ENCODE results near the gene NR3C2. TPM values are rescaled to one million over a fixed set of nuclear protein-coding genes. Genes with fewer than 3 reads are reported as not detected.

The NR3C2 gene
- total and polyA plus RNA-seq, 12 donors, result 2.2 to 28.6 (median 23.3) TPM

DNA sequence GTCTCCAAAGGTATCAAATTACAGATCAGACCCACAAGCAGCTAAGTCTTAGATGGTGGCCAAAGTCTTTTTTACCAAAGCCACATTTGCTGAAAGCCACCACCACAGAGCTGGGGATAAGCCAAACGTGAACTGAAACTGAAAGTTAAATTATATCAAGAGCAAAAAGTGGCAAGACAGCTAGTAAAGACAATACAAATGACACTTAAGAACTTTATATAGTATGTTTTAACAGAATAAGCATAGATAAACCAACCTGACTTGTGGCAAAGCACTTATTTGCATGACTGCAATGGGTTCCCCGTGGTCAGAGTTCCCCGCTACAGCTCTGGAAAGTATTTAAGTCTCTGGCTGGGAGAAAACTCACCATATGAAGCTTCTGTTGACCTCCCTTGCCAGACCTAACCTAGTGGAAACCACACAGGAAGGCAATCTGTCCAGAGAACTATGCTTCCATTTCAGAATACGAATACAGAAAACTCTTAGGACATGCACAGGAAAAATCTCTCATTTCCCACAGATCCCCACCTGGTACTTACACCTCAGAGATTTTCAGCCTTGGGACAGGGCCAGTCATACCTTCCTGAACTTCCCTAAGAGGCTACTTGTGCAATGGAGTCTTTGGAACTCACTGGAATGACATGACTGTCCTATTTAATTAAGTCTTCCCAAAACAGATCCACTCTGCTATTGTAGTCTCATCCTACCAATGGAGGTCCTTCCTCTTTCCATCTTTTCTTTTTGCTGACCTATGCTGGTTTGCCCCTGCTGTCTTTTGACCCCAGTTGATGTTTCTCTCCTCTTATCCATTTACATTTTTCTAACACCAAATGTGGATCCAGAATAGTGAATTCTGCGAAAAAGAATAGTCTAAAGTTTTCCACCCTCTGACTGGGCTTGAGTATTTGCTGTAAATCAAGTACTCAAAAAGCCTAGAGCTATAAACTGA, 225.1 kb downstream of the NR3C2 start:
- ATAC-seq, result peak in 4 of 8 donors; percentile 24 to 36 (median 29)
- 48 to 64% methylated on average over 5 of the region's 5 CpGs for WGBS, 2 donors
- intact Hi-C loops (cut with DNase I), result loop anchor here in 3 of 10 donors (10.0 kb wide), 1 partner anchor 228 kb away; the partner anchor contains the start of gene NR3C2 (in 3 of the 3)

DNA sequence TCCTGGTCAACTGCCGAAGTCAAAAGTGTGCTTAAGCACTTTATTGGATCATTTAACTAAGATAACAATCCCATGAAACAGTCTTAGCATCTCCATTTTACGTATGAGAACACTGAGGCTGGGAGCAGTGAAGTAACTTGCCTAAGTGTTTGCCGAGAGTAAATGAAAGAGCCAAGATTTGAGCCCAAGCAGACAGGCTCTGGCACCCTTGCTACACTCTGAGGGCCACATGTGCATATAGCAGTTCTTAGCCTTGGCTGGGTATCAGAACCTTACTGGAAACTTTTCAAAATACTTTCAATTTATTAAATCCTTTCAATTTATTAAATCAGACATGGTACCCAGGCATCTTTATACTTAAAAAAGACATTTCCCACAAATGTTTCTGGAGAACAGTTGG, 225.9 kb downstream of the NR3C2 start:
- H3K4me1 ChIP-seq, result peaks cover 2 to 54% (median 27%) of the 10 kb centered on the region in 9 donors

More for the DNA sequence above, 225.1 kb downstream of the NR3C2 start:
- no peak for DNase-seq
- TF ChIP-seq, protein P1, sequence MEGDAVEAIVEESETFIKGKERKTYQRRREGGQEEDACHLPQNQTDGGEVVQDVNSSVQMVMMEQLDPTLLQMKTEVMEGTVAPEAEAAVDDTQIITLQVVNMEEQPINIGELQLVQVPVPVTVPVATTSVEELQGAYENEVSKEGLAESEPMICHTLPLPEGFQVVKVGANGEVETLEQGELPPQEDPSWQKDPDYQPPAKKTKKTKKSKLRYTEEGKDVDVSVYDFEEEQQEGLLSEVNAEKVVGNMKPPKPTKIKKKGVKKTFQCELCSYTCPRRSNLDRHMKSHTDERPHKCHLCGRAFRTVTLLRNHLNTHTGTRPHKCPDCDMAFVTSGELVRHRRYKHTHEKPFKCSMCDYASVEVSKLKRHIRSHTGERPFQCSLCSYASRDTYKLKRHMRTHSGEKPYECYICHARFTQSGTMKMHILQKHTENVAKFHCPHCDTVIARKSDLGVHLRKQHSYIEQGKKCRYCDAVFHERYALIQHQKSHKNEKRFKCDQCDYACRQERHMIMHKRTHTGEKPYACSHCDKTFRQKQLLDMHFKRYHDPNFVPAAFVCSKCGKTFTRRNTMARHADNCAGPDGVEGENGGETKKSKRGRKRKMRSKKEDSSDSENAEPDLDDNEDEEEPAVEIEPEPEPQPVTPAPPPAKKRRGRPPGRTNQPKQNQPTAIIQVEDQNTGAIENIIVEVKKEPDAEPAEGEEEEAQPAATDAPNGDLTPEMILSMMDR (IDR thresholded peaks at IDR 0.05), result no peak
- H3K9me3 ChIP-seq, result no peaks in the 10 kb centered on the region
- H3K36me3 ChIP-seq, result no peaks in the 10 kb centered on the region
- H3K27me3 ChIP-seq, result no peaks in the 10 kb centered on the region
- peak overlapping the region in 7 of 10 donors; percentile 20 to 61 (median 58) for H3K27ac ChIP-seq
- peaks cover 0 to 47% (median 27%) of the 10 kb centered on the region in 9 donors for H3K4me1 ChIP-seq
- peak overlapping the region in 8 of 10 donors; percentile 12 to 44 (median 34) for H3K4me3 ChIP-seq

DNA sequence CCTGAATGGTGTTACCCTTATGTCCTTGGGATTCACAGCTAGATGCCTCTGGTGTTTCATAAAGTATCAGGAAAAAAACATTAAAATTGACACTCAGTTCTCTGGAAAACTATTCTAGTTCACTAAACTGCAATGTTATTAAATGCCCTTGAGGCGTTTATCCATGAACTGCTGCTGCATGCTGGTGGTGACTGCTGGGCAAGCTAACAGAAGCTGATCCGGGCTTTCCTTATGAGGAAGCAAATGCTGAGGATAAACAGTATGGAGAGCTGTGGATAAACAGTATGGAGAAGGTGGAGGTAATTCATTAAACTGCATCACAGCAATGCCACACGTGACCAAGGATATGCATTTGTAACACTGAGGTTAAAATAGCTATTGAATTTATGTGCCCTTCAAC, 227.0 kb downstream of the NR3C2 start:
- H3K4me1 ChIP-seq, result peaks cover 8 to 61% (median 33%) of the 10 kb centered on the region in 9 donors
- ATAC-seq (peak in 7 of 8 donors; percentile 40 to 78 (median 51)), DNase-seq (no peak)
- no peaks in the 10 kb centered on the region for H3K9me3 ChIP-seq
- H3K27ac ChIP-seq, result peak overlapping the region in 8 of 10 donors; percentile 27 to 77 (median 69)
- no peaks in the 10 kb centered on the region for H3K36me3 ChIP-seq
- TF ChIP-seq, protein P1 (IDR thresholded peaks at IDR 0.05), result peak in 3 of 9 donors; percentile 21 to 24 (median 24)
- intact Hi-C loops (cut with DNase I), result loop anchor here in 3 of 10 donors (10.0 kb wide), 1 partner anchor 230 kb away; the partner anchor contains the start of gene NR3C2 (in 3 of the 3)
- WGBS, 2 donors, result 34 to 47% methylated on average over 3 of the region's 3 CpGs
- H3K4me3 ChIP-seq, result peak overlapping the region in 1 of 10 donors; percentile 10
- no peaks in the 10 kb centered on the region for H3K27me3 ChIP-seq

More for the DNA sequence above, 225.9 kb downstream of the NR3C2 start:
- Histone ChIP-seq H3K27me3 (no peaks in the 10 kb centered on the region), H3K9me3 (no peaks in the 10 kb centered on the region), H3K36me3 (no peaks in the 10 kb centered on the region), H3K4me3 (peak overlapping the region in 4 of 10 donors; percentile 29 to 44 (median 36)), H3K27ac (peak overlapping the region in 7 of 10 donors; percentile 20 to 61 (median 58))
- DNase-seq (no peak), ATAC-seq (no peak)
- intact Hi-C loops (cut with DNase I), result loop anchor here in 3 of 10 donors (10.0 kb wide), 1 partner anchor 228 kb away; the partner anchor contains the start of gene NR3C2 (in 3 of the 3)
- WGBS, 2 donors, result 64 to 83% methylated on average over 3 of the region's 3 CpGs
- TF ChIP-seq, protein P1 (IDR thresholded peaks at IDR 0.05), result no peak

DNA sequence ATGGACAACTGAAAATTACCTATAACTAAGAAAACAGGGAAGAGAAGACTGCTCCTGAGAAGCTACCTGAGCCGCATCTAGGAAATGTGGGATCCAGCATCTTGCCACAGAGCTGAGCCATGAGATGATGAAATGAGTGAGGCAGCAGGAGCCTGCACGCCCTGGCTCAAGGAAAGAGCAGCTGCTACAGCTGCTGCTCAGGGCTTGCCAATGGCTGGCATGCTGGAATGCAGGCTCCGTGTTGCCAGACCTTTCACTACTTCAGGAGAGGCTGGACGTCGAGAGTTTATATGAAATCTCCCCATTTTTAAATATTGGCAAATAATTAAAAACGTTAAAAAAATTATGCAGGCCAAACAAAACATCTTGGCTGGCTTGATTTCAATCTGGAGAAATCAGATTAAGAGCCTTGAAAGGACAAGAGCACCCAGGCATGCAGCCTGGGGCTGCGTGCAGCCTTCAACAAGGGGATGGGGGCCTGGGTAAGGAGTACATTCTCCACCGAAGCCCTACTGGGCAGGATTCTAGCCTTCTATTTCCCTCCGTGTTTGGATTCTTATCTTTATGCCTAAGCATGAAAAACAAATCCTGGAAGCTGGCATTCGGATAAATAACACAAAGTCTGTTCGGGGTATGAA, 227.6 kb downstream of the NR3C2 start:
- Histone ChIP-seq H3K4me3 (peak overlapping the region in 3 of 10 donors; percentile 8 to 10 (median 8)), H3K36me3 (no peaks in the 10 kb centered on the region), H3K4me1 (peaks cover 8 to 61% (median 33%) of the 10 kb centered on the region in 9 donors), H3K27ac (peak overlapping the region in 8 of 10 donors; percentile 27 to 77 (median 69)), H3K27me3 (no peaks in the 10 kb centered on the region), H3K9me3 (no peaks in the 10 kb centered on the region)
- DNase-seq (peak; percentile 32 to 54), ATAC-seq (peak; percentile 64 to 95 (median 83))
- intact Hi-C loops (cut with DNase I), result loop anchor here in 3 of 10 donors (10.0 kb wide), 1 partner anchor 230 kb away; the partner anchor contains the start of gene NR3C2 (in 3 of the 3)
- 33 to 45% methylated on average over 11 of the region's 11 CpGs for WGBS, 2 donors
- TF ChIP-seq, protein P1 (IDR thresholded peaks at IDR 0.05), result no peak

Measured in heart right ventricle (tissue), 16 donors.